HepG2 (cell line): ENCODE data around the gene UBE3D. TPM values are rescaled to one million over a fixed set of nuclear protein-coding genes. Genes with fewer than 3 reads are reported as not detected.

ENCODE experiments used
- ATAC-seq: fragments of 200-7000 bp; cut with Tn5 transposase; 3 replicates; pipeline ENCODE4 v1.9.1; 2020; ENCODE audit warnings: mild to moderate bottlenecking, moderate library complexity
- BruUV-seq: library from RNA; stranded (reverse); fragments of 400-500 nt; replicated peaks from 2 replicates; lab custom pipeline; 2021; lab: Mats Ljungman, UMichigan
- CTCF ChIA-PET: fragments of 300-600 bp; formaldehyde crosslinking; extraction: SDS; loops from one replicate; lab custom pipeline; 2021; ENCODE audit warnings: low total read pairs, inconsistent platforms, low intra/inter-chr PET ratio; lab: Yijun Ruan, JAX
- POLR2A ChIA-PET: fragments of 350-600 bp; sonication (Branson Sonifier 250); formaldehyde crosslinking; loops from one replicate; lab custom pipeline; 2020; ENCODE audit warnings: antibody characterized with exemption, inconsistent platforms; lab: Yijun Ruan, JAX
- DNase-seq: peaks from one replicate; pipeline ENCODE4 v3.0.0-alpha.2; 2015; ENCODE audit warnings: low spot score
- FAIRE-seq: peaks from 3 replicates; lab custom pipeline; 2011; peaks lifted over from hg19 to GRCh38; lab: Jason Lieb, UNC
- H2AFZ ChIP-seq: one replicate; pipeline ENCODE4 v1.6.1; 2011; ENCODE audit warnings: low read length, inconsistent platforms
- H3K27ac ChIP-seq: fragments of 300-600 bp; 3 replicates; pipeline ENCODE4 v1.8.0; 2011; ENCODE audit warnings: mixed run types, mild to moderate bottlenecking, mixed read lengths, low read length, inconsistent platforms; ENCODE audit not compliant: insufficient read depth; ENCODE audit errors: extremely low read length
- H3K27me3 ChIP-seq, 2 experiments: fragments of 200-600 bp in 1 of 2; 2 replicates in 1 of 2; 3 replicates in 1 of 2; pipeline versions ENCODE4 v1.6.0 to v1.8.0; 2011; ENCODE audit warnings: low read length in 2 of 2, mild to moderate bottlenecking in 2 of 2, moderate library complexity in 2 of 2, inconsistent platforms in 1 of 2; ENCODE audit not compliant: insufficient read depth in 2 of 2, control insufficient read depth in 1 of 2
- H3K36me3 ChIP-seq, 2 experiments: fragments of 200-600 bp in 1 of 2; replicated peaks in 1 of 2; 2 replicates in 1 of 2; 3 replicates in 1 of 2; pipeline versions ENCODE4 v1.5.1 to v1.8.0; 2011; ENCODE audit warnings: low read length in 2 of 2, inconsistent platforms in 1 of 2; ENCODE audit not compliant: insufficient read depth in 2 of 2, control insufficient read depth in 1 of 2
- H3K4me1 ChIP-seq: 2 replicates; pipeline ENCODE4 v1.5.1; 2012; ENCODE audit warnings: low read length, inconsistent platforms; ENCODE audit not compliant: insufficient read depth
- H3K4me2 ChIP-seq: 2 replicates; pipeline ENCODE4 v1.6.0; 2011; ENCODE audit warnings: low read depth, low read length, inconsistent platforms
- H3K4me3 ChIP-seq, 3 experiments: fragments of 200-600 bp in 1 of 3; sonication (generic), shearing (Covaris generic) in 1 of 3; replicated peaks in 1 of 3; 2 replicates each; pipeline ENCODE4 v1.5.1; 2011 to 2016; ENCODE audit warnings: low read length in 3 of 3, inconsistent platforms in 2 of 3, low read depth in 2 of 3, mild to moderate bottlenecking in 2 of 3, control low read depth in 1 of 3, mixed read lengths in 1 of 3; ENCODE audit not compliant: insufficient read depth in 1 of 3
- H3K79me2 ChIP-seq: one replicate; pipeline ENCODE4 v1.6.1; 2011; ENCODE audit warnings: low read length, inconsistent platforms; ENCODE audit not compliant: insufficient read depth
- H3K9ac ChIP-seq: 2 replicates; pipeline ENCODE4 v1.6.0; 2011; ENCODE audit warnings: mild to moderate bottlenecking, low read depth, low read length, inconsistent platforms; ENCODE audit not compliant: insufficient read depth
- H3K9me3 ChIP-seq: 2 replicates; pipeline ENCODE4 v1.5.1; 2012; ENCODE audit warnings: mild to moderate bottlenecking, low read length
- H4K20me1 ChIP-seq: 2 replicates; pipeline ENCODE4 v1.6.0; 2011; ENCODE audit warnings: inconsistent platforms, mild to moderate bottlenecking, low read length, moderate library complexity; ENCODE audit not compliant: insufficient read depth
- CEBPB ChIP-seq: IDR thresholded peaks from 2 replicates; pipeline ENCODE4 v1.6.1; 2011; ENCODE audit warnings: low read depth, low read length, improper control_type of control experiment, borderline replicate concordance
- DBP ChIP-seq: sonication (generic); formaldehyde crosslinking; IDR thresholded peaks from 2 replicates; pipeline ENCODE4 v1.4.0; 2020; ENCODE audit warnings: missing genetic modification reagents; ENCODE audit errors: not compliant biosample characterization
- HIVEP1 ChIP-seq: sonication (generic); formaldehyde crosslinking; IDR thresholded peaks from 2 replicates; pipeline ENCODE4 v1.4.0; 2020; ENCODE audit warnings: mild to moderate bottlenecking, missing genetic modification reagents
- KLF15 ChIP-seq: sonication (generic); formaldehyde crosslinking; IDR thresholded peaks from 2 replicates; pipeline ENCODE4 v1.8.1; 2023; ENCODE audit warnings: borderline replicate concordance, mild to moderate bottlenecking, inconsistent platforms, missing genetic modification reagents, mixed read lengths
- ONECUT2 ChIP-seq: sonication (generic); formaldehyde crosslinking; IDR thresholded peaks from 2 replicates; pipeline ENCODE4 v1.4.0; 2020; ENCODE audit warnings: missing genetic modification reagents
- PHF21A ChIP-seq: sonication (generic); formaldehyde crosslinking; IDR thresholded peaks from 2 replicates; pipeline ENCODE4 v1.5.0; 2020; ENCODE audit warnings: mild to moderate bottlenecking, missing genetic modification reagents
- PLSCR1 ChIP-seq: sonication (generic); formaldehyde crosslinking; IDR thresholded peaks from 2 replicates; pipeline ENCODE4 v1.5.0; 2020; ENCODE audit warnings: missing genetic modification reagents, mild to moderate bottlenecking, borderline replicate concordance
- PTBP1 ChIP-seq: fragments of 200-400 bp; formaldehyde crosslinking; IDR thresholded peaks from 2 replicates; pipeline ENCODE4 v1.6.1; 2018; ENCODE audit warnings: low read length, low read depth; ENCODE audit not compliant: poor library complexity, severe bottlenecking
- TAF15 ChIP-seq: fragments of 200-400 bp; formaldehyde crosslinking; IDR thresholded peaks from one replicate; pipeline ENCODE4 v1.6.1; 2018; ENCODE audit warnings: mild to moderate bottlenecking, low read depth, low read length; ENCODE audit not compliant: poor library complexity, severe bottlenecking
- ZBTB21 ChIP-seq: sonication (generic); formaldehyde crosslinking; IDR thresholded peaks from 2 replicates; pipeline ENCODE4 v1.4.0; 2020; ENCODE audit warnings: missing genetic modification reagents
- ZNF367 ChIP-seq: sonication (generic); formaldehyde crosslinking; IDR thresholded peaks from 2 replicates; pipeline ENCODE4 v1.4.0; 2020; ENCODE audit warnings: missing genetic modification reagents, borderline replicate concordance
- ZNF607 ChIP-seq: sonication (generic); formaldehyde crosslinking; IDR thresholded peaks from 2 replicates; pipeline ENCODE4 v1.5.1; 2020; ENCODE audit warnings: missing genetic modification reagents, mild to moderate bottlenecking, borderline replicate concordance
- WGBS: methylation state at CpG from one replicate; pipeline ENCODE4 v1.1.6; 2017; ENCODE audit warnings: low lambda C conversion rate; 5-methylcytosine and 5-hydroxymethylcytosine counted together
- in situ Hi-C: cut with HindIII; loops from 2 replicates; pipeline ENCODE4 v1.10.0; 2017; ENCODE audit warnings: low pct_unique_long_range_greater_than_20kb; ENCODE audit not compliant: extremely low pct_ligation_motif_present
- intact Hi-C: fragments of 100-400 bp; cut with micrococcal nuclease; formaldehyde crosslinking; loops from one replicate; pipeline ENCODE4 v1.10.0; 2022; ENCODE audit not compliant: unreplicated experiment
- polyA plus RNA-seq, 8 experiments: library from polyadenylated mRNA; depleted of rRNA in 3 of 8; stranded (reverse) in 7 of 8; unstranded in 1 of 8; fragments of >200 nt; fragmentation: Illumina TruSeq in 4 of 8; extraction: Trizol in 4 of 8; gene quantifications; 2 replicates each; pipeline versions ENCODE4 v1.2.1 to v1.2.3, GENCODE V29; 2011 to 2016; ENCODE audit warnings: low read depth in 4 of 8, missing spikeins in 1 of 8, mixed read lengths in 1 of 8; ENCODE audit not compliant: insufficient read depth in 1 of 8
- total RNA-seq, 5 experiments: library from RNA; depleted of rRNA; stranded (reverse); fragments of >200 nt; fragmentation: Illumina TruSeq; extraction: Trizol; gene quantifications; 2 replicates each; pipeline ENCODE4 v1.2.3, GENCODE V29; 2016; ENCODE audit warnings: low read depth in 1 of 5
- TF ChIP-seq, protein P1 (sequence below): sonication (generic); formaldehyde crosslinking; conservative IDR thresholded peaks from 2 replicates; pipeline ENCODE4 v1.5.0; 2020; ENCODE audit warnings: missing genetic modification reagents
- TF ChIP-seq, protein P2 (sequence below): sonication (generic); formaldehyde crosslinking; conservative IDR thresholded peaks from 2 replicates; pipeline ENCODE4 v1.4.0; 2020; ENCODE audit warnings: mild to moderate bottlenecking, missing genetic modification reagents, moderate library complexity

UBE3D gene
- total and polyA plus RNA-seq, 2 of the 13 experiments (the other 11 are each of a cell fraction or from before 2014, with no cell fraction given), result 5.1 to 11.4 TPM

DNA sequence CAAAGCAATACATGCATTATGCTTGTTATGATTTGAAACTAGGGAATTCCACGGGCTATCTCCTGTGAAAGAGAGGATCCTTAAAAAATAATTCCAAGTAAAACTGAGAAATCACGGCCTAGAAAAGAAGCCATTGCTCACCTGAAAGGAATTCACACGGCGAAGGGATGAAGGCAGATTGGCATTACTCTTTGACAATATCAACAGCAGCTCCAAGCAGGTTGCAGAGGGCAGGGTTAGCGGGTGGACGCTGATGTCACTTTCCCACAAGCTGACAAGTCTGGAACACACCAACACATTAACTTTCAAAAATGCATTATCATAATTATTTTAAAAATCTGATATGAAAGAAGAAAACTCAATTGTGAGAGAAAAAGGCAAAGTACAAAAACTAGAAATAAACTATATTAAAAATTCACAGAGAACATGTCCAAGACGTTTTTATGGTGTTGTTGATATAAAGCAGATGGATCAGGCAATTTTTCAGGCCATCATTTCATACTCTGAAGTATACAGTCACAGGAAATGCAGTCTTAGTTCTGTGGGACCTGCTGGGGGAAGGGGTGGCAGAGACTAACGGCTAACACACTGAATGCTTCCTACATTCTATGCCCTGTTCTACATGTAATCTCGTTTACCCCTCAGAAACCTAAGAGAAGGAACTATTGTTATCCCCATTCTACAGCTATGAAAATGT lies 108.3 kb downstream of the UBE3D start:
- Histone ChIP-seq H3K9me3 (no peaks in the 10 kb centered on the region), H3K36me3 (peaks cover 0 to 3% of the 10 kb centered on the region in 2 experiments; a peak in 3 of 5 replicates), H3K27ac (no peak overlapping the region), H3K79me2 (no peaks in the 10 kb centered on the region), H3K4me1 (no peaks in the 10 kb centered on the region), H3K4me2 (no peak overlapping the region), H3K9ac (no peak overlapping the region), H2AFZ (no peak overlapping the region), H3K4me3 (no peak overlapping the region), H4K20me1 (no peaks in the 10 kb centered on the region), H3K27me3 (no peaks in the 10 kb centered on the region)
- FAIRE-seq (no peak), ATAC-seq (no peak), DNase-seq (no peak)
- BruUV-seq, result no TSS peak
- no peak for TF ChIP-seq ZNF367 (CRISPR knock-in tag)
- no peak for TF ChIP-seq PHF21A (CRISPR knock-in tag)
- TF ChIP-seq, protein P1, sequence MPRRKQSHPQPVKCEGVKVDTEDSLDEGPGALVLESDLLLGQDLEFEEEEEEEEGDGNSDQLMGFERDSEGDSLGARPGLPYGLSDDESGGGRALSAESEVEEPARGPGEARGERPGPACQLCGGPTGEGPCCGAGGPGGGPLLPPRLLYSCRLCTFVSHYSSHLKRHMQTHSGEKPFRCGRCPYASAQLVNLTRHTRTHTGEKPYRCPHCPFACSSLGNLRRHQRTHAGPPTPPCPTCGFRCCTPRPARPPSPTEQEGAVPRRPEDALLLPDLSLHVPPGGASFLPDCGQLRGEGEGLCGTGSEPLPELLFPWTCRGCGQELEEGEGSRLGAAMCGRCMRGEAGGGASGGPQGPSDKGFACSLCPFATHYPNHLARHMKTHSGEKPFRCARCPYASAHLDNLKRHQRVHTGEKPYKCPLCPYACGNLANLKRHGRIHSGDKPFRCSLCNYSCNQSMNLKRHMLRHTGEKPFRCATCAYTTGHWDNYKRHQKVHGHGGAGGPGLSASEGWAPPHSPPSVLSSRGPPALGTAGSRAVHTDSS (CRISPR knock-in tag), result no peak
- TF ChIP-seq DBP, result no peak
- TF ChIP-seq CEBPB, result no peak
- TF ChIP-seq TAF15, result no peak
- no peak for TF ChIP-seq PLSCR1 (CRISPR knock-in tag)
- no peak for TF ChIP-seq HIVEP1 (CRISPR knock-in tag)
- TF ChIP-seq, protein P2, sequence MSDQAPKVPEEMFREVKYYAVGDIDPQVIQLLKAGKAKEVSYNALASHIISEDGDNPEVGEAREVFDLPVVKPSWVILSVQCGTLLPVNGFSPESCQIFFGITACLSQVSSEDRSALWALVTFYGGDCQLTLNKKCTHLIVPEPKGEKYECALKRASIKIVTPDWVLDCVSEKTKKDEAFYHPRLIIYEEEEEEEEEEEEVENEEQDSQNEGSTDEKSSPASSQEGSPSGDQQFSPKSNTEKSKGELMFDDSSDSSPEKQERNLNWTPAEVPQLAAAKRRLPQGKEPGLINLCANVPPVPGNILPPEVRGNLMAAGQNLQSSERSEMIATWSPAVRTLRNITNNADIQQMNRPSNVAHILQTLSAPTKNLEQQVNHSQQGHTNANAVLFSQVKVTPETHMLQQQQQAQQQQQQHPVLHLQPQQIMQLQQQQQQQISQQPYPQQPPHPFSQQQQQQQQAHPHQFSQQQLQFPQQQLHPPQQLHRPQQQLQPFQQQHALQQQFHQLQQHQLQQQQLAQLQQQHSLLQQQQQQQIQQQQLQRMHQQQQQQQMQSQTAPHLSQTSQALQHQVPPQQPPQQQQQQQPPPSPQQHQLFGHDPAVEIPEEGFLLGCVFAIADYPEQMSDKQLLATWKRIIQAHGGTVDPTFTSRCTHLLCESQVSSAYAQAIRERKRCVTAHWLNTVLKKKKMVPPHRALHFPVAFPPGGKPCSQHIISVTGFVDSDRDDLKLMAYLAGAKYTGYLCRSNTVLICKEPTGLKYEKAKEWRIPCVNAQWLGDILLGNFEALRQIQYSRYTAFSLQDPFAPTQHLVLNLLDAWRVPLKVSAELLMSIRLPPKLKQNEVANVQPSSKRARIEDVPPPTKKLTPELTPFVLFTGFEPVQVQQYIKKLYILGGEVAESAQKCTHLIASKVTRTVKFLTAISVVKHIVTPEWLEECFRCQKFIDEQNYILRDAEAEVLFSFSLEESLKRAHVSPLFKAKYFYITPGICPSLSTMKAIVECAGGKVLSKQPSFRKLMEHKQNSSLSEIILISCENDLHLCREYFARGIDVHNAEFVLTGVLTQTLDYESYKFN (CRISPR knock-in tag), result no peak
- no peak for TF ChIP-seq KLF15 (CRISPR knock-in tag)
- no peak for TF ChIP-seq ONECUT2
- TF ChIP-seq ZNF607 (CRISPR knock-in tag), result no peak
- TF ChIP-seq ZBTB21, result no peak
- no peak for TF ChIP-seq PTBP1
- in situ Hi-C loops (no loop called here), intact Hi-C loops (no loop called here)
- POLR2A ChIA-PET, result no interaction called here
- CTCF ChIA-PET, result no interaction called here
- 88% methylated on average over 9 of the region's 9 CpGs for WGBS
